ENCODE measurements around the gene NPEPPS. TPM values are rescaled to one million over a fixed set of nuclear protein-coding genes. Genes with fewer than 3 reads are reported as not detected.

Gene NPEPPS
- total RNA-seq, 1 experiment from 2014 or later = 117 TPM

- Histone ChIP-seq H3K79me2 (ENCODE audit: insufficient read depth, low read length) (no peaks in the 10 kb centered on the region), H2BK20ac (ENCODE audit: low read depth, low read length, poor library complexity, severe bottlenecking) (no peak overlapping the region), H3K27ac (ENCODE audit: insufficient read length, low read depth, low read length) (no peak overlapping the region), H2BK12ac (ENCODE audit: insufficient read length, low read depth, low read length) (no peak overlapping the region), H4K20me1 (ENCODE audit: control insufficient read depth, insufficient read depth, insufficient read length) (no peaks in the 10 kb centered on the region), H3K23ac (ENCODE audit: insufficient read length, low read depth, low read length) (no peak overlapping the region), H3K14ac (ENCODE audit: insufficient read depth, low read length) (no peak overlapping the region), H2BK15ac (ENCODE audit: low read depth, low read length) (no peak overlapping the region), H2BK120ac (ENCODE audit: low read depth, low read length, poor library complexity, severe bottlenecking) (no peak overlapping the region), H3K4ac (ENCODE audit: low read depth, low read length) (no peak overlapping the region), H4K91ac (ENCODE audit: insufficient read length, low read depth, low read length) (no peak overlapping the region), H2AK5ac (ENCODE audit: insufficient read length, low read length) (no peak overlapping the region), H3K23me2 (ENCODE audit: insufficient read length, low read depth, low read length, poor library complexity, severe bottlenecking) (no peaks in the 10 kb centered on the region), H3K27me3 (ENCODE audit: insufficient read depth, low read length) (no peaks in the 10 kb centered on the region), H3K18ac (ENCODE audit: insufficient read length, low read depth, low read length) (no peak overlapping the region), H4K5ac (ENCODE audit: insufficient read length, low read depth, low read length) (no peak overlapping the region), H3K56ac (ENCODE audit: insufficient read length, low read depth, low read length) (no peak overlapping the region), H3K79me1 (ENCODE audit: insufficient read depth, low read depth, low read length, poor library complexity, severe bottlenecking) (no peaks in the 10 kb centered on the region), H3K4me1 (ENCODE audit: insufficient read depth, low read length) (no peaks in the 10 kb centered on the region), H4K8ac (replicated peaks; ENCODE audit: insufficient read length, low read depth, low read length) (no peak overlapping the region), H3K9ac (ENCODE audit: extremely low read depth, insufficient read length, low read length) (no peak overlapping the region), H3K9me3 (ENCODE audit: control insufficient read depth, low read depth, low read length) (no peaks in the 10 kb centered on the region), H2BK5ac (ENCODE audit: insufficient read length, low read length) (no peak overlapping the region), H2AFZ (ENCODE audit: low read length) (no peak overlapping the region), H3K4me2 (ENCODE audit: insufficient read depth, insufficient read length, low read length) (no peak overlapping the region), H3T11ph (ENCODE audit: low read length) (no peak overlapping the region)
- Mint-ChIP-seq H3K36me3 (ENCODE audit: insufficient read depth in 1 of 3, low read depth in 3 of 3) (peaks cover 2 to 24% (median 9%) of the 10 kb centered on the region in 3 experiments; a peak in 5 of 7 replicates), H3K9me3 (no peaks in the 10 kb centered on the region), H3K27me3 (ENCODE audit: low read depth) (no peaks in the 10 kb centered on the region), H3K4me3 (no peak overlapping the region), H3K4me1 (no peaks in the 10 kb centered on the region), H3K27ac (no peak overlapping the region)
- no peak for DNase-seq
- no peak for TF ChIP-seq CTCF (conservative IDR thresholded peaks at IDR 0.05)
- no CpG with 5 or more reads among the region's 1 CpG for WGBS (ENCODE audit: extremely low coverage, insufficient read length, low lambda C conversion rate)
Observed at GRCh38 chr17:47633996-47634395, 103.1 kb downstream of the NPEPPS start.
